ENCODE results near the gene LYST. TPM values are rescaled to one million over a fixed set of nuclear protein-coding genes. Genes with fewer than 3 reads are reported as not detected.
"Not testable (repeated sequence)": the region's sequence is repeated elsewhere in the genome, so short reads cannot be mapped to it uniquely, and the experiment has no call there.

LYST gene
- polyA plus RNA-seq, 1 donor from 2014 or later, result 23.4 TPM

GRCh38 chr1:235791532-235792060, 75.1 kb downstream of the LYST start:
- no peaks in the 10 kb centered on the region for H3K27me3 ChIP-seq (ENCODE audit: insufficient read depth, low read depth, low read length)
- H3K27ac ChIP-seq (ENCODE audit: low read length), result no peak overlapping the region
- no peak overlapping the region for H3K4me2 ChIP-seq (ENCODE audit: low read length)
- no peaks in the 10 kb centered on the region for H3K9me3 ChIP-seq (ENCODE audit: low read length)
- no peaks in the 10 kb centered on the region for H3K9me2 ChIP-seq (ENCODE audit: insufficient read depth, low read length)
- no peaks in the 10 kb centered on the region for H3K79me2 ChIP-seq (replicated peaks; ENCODE audit: insufficient read depth, low read length)
- H3K4me3 ChIP-seq (ENCODE audit: low read length), result no peak overlapping the region
- TF ChIP-seq EP300 (conservative IDR thresholded peaks at IDR 0.05; ENCODE audit: poor library complexity, severe bottlenecking), result no peak
- TF ChIP-seq SMC3 (conservative IDR thresholded peaks at IDR 0.05; ENCODE audit: poor library complexity), result no peak
- no peak for TF ChIP-seq POLR2AphosphoS5 (IDR thresholded peaks at IDR 0.05)
- no peak for TF ChIP-seq TAF1 (IDR thresholded peaks at IDR 0.05; ENCODE audit: low read depth)
- no peak for TF ChIP-seq RAD21 (conservative IDR thresholded peaks at IDR 0.05)
- TF ChIP-seq EZH2 (IDR thresholded peaks at IDR 0.05; ENCODE audit: borderline replicate concordance, insufficient read depth, low read length, poor library complexity, severe bottlenecking), result no peak
- no peak for TF ChIP-seq MXI1 (conservative IDR thresholded peaks at IDR 0.05; ENCODE audit: poor library complexity, severe bottlenecking)
- TF ChIP-seq, protein P1, sequence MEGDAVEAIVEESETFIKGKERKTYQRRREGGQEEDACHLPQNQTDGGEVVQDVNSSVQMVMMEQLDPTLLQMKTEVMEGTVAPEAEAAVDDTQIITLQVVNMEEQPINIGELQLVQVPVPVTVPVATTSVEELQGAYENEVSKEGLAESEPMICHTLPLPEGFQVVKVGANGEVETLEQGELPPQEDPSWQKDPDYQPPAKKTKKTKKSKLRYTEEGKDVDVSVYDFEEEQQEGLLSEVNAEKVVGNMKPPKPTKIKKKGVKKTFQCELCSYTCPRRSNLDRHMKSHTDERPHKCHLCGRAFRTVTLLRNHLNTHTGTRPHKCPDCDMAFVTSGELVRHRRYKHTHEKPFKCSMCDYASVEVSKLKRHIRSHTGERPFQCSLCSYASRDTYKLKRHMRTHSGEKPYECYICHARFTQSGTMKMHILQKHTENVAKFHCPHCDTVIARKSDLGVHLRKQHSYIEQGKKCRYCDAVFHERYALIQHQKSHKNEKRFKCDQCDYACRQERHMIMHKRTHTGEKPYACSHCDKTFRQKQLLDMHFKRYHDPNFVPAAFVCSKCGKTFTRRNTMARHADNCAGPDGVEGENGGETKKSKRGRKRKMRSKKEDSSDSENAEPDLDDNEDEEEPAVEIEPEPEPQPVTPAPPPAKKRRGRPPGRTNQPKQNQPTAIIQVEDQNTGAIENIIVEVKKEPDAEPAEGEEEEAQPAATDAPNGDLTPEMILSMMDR (IDR thresholded peaks at IDR 0.05; ENCODE audit: poor library complexity, severe bottlenecking), result no peak
- no peak for TF ChIP-seq REST (IDR thresholded peaks at IDR 0.05; ENCODE audit: borderline replicate concordance)
- no peaks in the 10 kb centered on the region for H3K36me3 ChIP-seq (ENCODE audit: insufficient read depth, low read length)
- H3K9ac ChIP-seq (ENCODE audit: low read length), result no peak overlapping the region
- no peaks in the 10 kb centered on the region for H4K20me1 ChIP-seq (ENCODE audit: insufficient read depth)
- H3F3A ChIP-seq (ENCODE audit: insufficient read depth, low read length, poor library complexity, severe bottlenecking), result no peaks in the 10 kb centered on the region
- no peak overlapping the region for H2AFZ ChIP-seq (ENCODE audit: low read depth, low read length)

DNA sequence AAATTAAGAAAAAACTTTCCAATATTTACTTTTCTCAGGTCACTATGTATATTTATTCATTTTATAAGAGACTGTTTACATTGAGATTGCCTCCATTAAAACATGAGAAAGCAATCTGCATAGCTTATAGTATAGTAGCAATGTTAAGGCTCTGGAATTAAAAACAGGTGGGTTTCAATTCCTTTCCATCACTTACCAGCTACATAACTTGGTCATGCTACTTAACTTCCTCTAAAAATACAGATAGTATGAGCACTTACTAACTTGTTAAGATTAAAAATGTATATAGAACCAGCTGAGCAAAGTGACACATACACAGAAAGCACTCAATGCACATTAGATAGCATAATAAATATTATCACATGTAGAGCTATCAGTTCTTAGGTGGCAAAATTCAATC, 76.6 kb downstream of the LYST start:
- Histone ChIP-seq H3K79me2 (replicated peaks; ENCODE audit: insufficient read depth, low read length) (no peaks in the 10 kb centered on the region), H3K9me2 (ENCODE audit: insufficient read depth, low read length) (no peaks in the 10 kb centered on the region), H3K4me3 (ENCODE audit: low read length) (no peak overlapping the region), H3K4me2 (ENCODE audit: low read length) (no peak overlapping the region), H4K20me1 (ENCODE audit: insufficient read depth) (no peaks in the 10 kb centered on the region), H3K36me3 (ENCODE audit: insufficient read depth, low read length) (no peaks in the 10 kb centered on the region), H3K9me3 (ENCODE audit: low read length) (no peaks in the 10 kb centered on the region), H3K27ac (ENCODE audit: low read length) (no peak overlapping the region), H3F3A (ENCODE audit: insufficient read depth, low read length, poor library complexity, severe bottlenecking) (no peaks in the 10 kb centered on the region), H2AFZ (ENCODE audit: low read depth, low read length) (no peak overlapping the region), H3K9ac (ENCODE audit: low read length) (no peak overlapping the region), H3K27me3 (ENCODE audit: insufficient read depth, low read depth, low read length) (no peaks in the 10 kb centered on the region)
- TF ChIP-seq REST (IDR thresholded peaks at IDR 0.05; ENCODE audit: borderline replicate concordance) (no peak), RAD21 (conservative IDR thresholded peaks at IDR 0.05) (no peak), SMC3 (conservative IDR thresholded peaks at IDR 0.05; ENCODE audit: poor library complexity) (no peak), POLR2AphosphoS5 (IDR thresholded peaks at IDR 0.05) (no peak), EZH2 (IDR thresholded peaks at IDR 0.05; ENCODE audit: borderline replicate concordance, insufficient read depth, low read length, poor library complexity, severe bottlenecking) (no peak), EP300 (conservative IDR thresholded peaks at IDR 0.05; ENCODE audit: poor library complexity, severe bottlenecking) (no peak), MXI1 (conservative IDR thresholded peaks at IDR 0.05; ENCODE audit: poor library complexity, severe bottlenecking) (no peak), TAF1 (IDR thresholded peaks at IDR 0.05; ENCODE audit: low read depth) (no peak)
- TF ChIP-seq, protein P1 (IDR thresholded peaks at IDR 0.05; ENCODE audit: poor library complexity, severe bottlenecking), result no peak

DNA sequence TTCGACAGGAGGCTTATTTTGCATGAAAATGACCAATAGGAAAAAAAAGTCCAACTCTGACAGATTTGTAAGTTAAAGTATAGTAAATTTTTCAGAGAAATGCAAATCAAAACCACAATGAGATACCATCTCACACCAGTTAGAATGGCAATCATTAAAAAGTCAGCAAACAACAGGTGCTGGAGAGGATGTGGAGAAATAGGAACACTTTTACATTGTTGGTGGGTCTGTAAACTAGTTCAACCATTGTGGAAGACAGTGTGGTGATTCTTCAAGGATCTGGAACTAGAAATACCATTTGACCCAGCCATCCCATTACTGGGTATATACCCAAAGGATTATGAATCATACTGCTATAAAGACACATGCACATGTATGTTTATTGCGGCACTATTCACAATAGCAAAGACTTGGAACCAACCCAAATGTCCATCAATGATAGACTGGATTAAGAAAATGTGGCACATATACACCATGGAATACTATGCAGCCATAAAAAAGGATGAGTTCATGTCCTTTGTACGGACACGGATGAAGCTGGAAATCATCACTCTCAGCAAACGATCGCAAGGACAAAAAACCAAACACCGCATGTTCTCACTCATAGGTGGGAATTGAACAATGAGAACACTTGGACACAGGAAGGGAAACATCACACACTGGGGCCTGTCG, 80.3 kb downstream of the LYST start:
- H3K4me3 ChIP-seq (ENCODE audit: low read length); H3K9ac ChIP-seq (ENCODE audit: low read length); H3K4me2 ChIP-seq (ENCODE audit: low read length); H2AFZ ChIP-seq (ENCODE audit: low read depth, low read length); H3K27ac ChIP-seq (ENCODE audit: low read length); H3K79me2 ChIP-seq (replicated peaks; ENCODE audit: insufficient read depth, low read length); H3K27me3 ChIP-seq (ENCODE audit: insufficient read depth, low read depth, low read length); H3K36me3 ChIP-seq (ENCODE audit: insufficient read depth, low read length); H4K20me1 ChIP-seq (ENCODE audit: insufficient read depth); H3F3A ChIP-seq (ENCODE audit: insufficient read depth, low read length, poor library complexity, severe bottlenecking); H3K9me3 ChIP-seq (ENCODE audit: low read length); H3K9me2 ChIP-seq (ENCODE audit: insufficient read depth, low read length): not testable (repeated sequence)

Data from neural cell (in vitro differentiated cells).